Posterior cingulate gyrus (tissue), 11 donors: ENCODE results near the gene MBP.

ENCODE experiments used
- DNase-seq, 10 donors: peaks; one replicate each; pipeline versions ENCODE4 v3.0.0 to v3.0.0-alpha.2; 2020 to 2021; ENCODE audit warnings: mixed read lengths in 3 of 10
- intact Hi-C: fragments of 100-400 bp; cut with DNase I; formaldehyde crosslinking; loops from one replicate; pipeline ENCODE4 v1.15.1; 2023

Gene MBP

DNA sequence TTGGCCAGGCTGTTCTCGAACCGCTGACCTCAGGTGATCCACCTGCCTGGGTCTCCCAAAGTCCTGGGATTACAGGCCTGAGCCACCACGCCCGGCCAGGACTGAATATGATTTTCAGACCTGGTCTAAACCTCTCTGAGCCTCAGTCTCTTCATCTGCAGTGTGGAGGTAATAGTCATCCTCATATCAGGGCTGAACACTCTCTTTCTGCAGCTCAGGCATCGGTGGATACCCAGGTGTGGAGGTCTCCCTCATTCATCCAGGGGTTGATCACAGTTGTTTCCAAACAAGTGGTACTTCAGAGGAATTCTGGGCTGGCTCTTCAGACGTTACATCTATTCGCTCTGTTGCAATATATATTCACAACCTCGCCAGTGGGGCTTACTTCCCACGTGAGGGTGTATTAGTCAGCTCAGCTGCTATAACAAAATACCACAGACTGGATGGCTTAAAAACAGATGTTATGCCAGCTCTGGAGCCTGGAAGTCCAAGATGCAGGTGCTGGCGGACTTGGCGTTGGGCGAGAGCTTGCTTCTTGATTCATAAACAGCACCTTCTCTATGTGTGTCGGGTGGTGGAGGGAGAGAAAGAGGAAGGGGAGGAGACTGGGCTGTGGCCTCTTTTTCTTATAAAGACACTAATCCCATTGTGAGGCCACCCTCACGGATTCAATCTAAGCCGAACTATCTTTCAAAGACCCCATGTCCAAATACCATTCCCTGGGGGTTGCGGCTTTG, 2.9 kb upstream of the MBP start:
- DNase-seq = no peak
- intact Hi-C loops = no loop called here

DNA sequence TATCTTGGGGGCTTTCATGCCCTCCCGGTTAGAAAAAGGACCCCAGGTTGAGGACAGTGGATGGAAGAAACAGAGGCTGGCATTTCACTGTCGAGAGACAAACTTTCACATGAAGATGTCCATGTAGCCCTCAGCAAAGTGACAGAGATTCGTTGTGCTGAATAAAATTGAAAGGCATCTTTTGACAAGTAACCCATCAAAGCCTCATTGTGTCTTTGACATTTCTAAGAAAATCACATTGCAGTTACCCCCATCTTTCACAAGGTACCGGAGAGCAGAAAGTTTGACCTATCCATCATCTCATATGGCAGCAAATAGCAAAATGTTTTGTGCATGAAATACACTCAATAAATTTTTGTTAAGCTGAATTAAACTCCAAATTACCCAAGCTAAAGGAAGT, 2.0 kb upstream of the MBP start:
- no peak for DNase-seq
- intact Hi-C loops = no loop called here

DNA sequence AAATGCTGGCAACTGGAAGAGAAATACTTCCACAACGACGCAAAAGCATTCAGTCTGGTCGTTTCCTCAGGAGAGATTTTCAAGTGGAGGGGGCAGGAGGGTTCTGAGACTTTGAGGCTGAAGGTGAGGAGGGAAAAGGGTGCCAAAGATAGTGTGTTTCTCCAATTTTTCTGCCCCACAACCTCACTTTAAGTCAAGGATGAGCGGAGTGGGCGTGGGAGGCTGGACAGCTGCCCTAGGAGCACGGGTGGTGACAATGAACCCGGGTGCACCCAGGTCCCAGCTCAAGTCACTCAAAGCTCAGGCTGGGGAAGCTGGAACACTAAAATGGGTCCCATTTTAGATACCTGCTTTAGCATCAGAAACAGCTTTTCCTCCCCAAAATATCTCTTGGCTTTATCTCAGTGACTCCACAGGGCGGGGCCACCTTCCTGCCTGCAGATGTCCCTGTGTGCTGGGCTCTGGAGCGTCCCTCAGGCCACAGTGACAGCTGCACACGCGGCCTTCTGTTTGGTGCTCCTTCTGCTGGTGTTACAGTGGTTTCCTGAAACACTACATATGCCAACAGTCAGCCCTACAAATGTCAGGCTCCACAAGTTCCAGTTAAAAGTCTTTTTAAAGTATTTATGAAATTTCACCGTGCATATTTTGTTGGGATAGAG, 1.4 kb upstream of the MBP start:
- DNase-seq = peak in 7 of 10 donors; percentile 40 to 94 (median 53)
- intact Hi-C loops = no loop called here

DNA sequence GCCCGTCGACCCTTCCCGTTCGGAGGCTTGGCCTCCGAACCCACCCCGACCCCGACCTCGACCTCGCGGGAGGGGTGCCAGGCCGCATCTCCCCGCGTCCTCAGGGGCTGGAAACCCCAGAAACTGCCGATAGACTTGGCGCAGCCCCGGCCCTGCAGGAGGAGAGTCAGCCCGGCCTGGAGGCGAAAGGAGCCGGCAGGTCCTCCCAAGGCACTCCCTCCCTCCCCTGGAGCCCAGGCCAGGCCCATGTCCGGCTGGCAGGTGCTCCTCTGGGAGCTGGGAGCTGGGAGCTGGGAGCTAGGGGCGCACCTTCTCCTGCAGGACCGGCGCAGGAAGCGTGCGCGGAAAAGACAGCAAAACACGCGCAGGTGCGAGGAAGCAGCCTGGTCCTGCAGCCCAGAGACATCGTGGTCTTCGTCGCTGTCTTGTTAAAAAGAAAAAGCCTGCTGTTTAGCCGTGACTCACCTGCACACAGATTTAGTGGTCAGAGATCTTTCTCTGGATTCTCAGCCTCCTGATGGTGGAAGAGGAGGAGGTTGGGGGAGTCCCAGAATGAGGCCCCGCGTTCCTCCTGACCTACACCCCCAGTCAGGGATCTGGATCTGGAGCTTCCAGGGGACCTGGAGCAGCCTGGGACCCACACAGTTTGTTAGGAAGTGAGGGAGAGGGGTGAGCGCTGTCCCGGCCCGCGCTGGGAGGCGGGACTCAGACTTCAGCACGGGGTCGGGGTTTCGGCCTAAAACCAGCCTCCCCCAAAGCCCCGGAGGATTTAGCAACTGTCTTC, 660 bp upstream of the MBP start:
- intact Hi-C loops = no loop called here

DNA sequence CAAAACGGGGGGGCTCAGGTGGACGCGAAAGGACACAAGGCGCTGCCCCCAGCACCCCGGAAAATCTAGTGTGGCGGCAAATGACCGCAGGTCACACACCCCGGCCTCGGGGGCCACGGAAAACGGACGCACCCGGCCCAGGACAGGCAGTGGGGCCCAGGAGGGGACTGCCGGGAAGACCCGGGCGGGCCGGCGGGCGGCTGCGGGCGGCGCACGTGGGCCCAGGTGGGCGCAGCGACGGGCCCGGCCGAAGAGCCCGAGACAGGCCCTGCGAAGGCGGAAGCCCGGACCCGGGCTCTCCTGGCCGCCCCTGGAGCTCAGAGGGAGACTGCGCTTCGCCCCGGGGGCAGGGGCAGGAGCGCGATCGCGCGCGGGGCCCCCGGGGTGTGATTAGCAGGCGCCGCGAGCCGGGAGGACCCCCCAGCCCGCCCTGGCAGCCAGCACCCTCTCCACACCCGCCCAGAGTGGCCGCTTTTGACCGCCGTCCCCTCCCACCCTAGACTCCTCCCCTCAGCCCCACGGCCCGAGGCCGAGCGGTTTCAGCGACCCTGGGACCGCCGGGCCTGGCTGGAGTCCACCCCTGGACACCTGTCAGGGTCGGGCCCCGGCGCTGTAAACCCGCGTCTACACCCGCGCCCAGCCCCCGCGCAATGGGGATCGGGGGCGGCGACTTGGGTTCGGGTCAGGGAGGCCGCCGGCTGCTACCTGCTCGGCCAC, 773 bp downstream of the MBP start:
- peak in 4 of 10 donors; percentile 30 to 79 (median 60) for DNase-seq
- intact Hi-C loops = no loop called here

More for the DNA sequence above, 660 bp upstream of the MBP start:
- DNase-seq = peak in 2 of 10 donors; percentile 66 to 82

DNA sequence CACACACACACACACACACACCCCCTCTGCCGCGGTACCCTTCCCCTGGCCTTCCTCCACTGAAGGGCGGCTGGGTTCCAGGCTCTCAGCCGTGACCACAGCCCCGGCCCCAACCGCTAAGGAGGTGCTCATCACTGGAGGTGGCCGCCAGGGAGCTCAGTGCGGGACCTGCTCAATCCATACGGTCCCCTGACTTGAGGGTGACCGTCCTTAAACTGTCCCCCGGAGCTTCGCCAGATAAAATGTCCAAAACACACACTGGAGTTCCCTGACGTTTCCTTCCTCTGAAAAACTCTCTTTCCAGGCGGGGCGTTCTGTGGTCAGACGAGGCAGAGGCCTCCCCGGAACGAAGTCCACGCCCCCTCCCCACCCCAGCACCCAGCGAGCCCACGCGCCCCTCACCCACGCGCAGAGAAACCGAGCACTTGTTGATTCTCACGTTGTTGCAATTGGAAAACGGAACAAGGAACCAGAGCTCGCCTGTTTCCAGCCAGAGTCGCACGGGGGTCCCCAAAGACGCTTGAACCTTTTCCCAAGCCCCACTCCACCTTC, 1.4 kb downstream of the MBP start:
- DNase-seq = peak in 1 of 10 donors; percentile 66
- intact Hi-C loops = no loop called here

DNA sequence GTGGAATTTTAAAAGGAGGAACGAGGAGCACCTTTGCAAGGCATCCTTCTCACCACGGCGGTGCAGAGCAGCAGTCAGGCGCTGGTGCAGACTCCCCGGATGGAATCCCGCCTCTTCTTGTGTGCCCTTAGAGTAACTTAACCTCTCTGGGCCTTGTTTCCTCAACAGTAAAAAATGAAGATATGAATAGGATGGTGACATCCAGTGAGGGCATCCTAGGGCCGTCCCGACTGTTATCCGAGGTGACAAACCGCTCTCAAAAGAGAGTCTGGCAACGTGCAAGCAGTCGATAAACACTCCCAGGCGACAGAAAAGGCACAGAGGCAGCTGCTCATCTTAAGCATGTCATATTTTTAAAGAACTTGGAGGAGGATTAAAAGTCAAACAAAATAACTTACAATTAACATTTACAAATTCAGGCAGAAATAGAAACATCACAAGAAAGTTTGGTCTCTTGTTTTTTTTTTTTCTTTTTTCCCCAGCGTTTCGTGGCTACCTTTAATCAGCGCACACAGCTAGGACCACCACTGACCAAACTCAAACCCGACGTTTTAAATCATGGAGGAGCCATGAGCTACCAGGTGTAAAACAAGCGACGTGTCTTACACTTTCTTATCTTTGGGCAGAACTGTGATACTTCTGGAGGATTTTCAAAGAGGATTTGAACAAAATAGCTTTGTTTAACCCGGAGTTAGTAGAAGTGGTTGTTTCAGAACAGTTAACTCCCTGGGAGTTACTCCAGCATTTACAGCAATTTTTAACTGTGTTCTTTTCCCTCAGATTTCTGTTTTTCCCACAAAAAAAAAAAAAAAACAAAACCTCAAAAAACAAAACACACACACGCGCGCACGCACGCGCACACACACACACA, 2.1 kb downstream of the MBP start:
- DNase-seq = peak in 1 of 10 donors; percentile 26
- intact Hi-C loops = no loop called here

DNA sequence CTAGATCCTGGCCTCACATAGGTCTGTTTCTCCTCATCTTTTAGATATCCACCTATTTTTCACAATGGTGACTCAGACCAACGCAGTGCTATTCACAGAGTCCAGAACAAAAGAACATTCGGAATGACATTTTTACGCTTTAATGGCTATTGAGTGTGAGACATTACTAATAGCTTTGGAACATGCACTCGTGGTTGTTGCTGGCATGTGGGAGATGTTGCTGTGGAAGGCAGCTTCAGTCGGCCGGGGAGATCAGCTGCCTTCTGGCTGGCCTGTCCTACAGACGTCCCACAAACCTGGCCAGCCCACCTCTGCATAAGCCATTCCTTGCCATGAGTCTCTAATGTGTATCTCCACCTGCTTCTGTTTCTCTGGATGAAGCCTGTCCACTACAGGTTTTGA, 3.4 kb downstream of the MBP start:
- intact Hi-C loops = no loop called here

DNA sequence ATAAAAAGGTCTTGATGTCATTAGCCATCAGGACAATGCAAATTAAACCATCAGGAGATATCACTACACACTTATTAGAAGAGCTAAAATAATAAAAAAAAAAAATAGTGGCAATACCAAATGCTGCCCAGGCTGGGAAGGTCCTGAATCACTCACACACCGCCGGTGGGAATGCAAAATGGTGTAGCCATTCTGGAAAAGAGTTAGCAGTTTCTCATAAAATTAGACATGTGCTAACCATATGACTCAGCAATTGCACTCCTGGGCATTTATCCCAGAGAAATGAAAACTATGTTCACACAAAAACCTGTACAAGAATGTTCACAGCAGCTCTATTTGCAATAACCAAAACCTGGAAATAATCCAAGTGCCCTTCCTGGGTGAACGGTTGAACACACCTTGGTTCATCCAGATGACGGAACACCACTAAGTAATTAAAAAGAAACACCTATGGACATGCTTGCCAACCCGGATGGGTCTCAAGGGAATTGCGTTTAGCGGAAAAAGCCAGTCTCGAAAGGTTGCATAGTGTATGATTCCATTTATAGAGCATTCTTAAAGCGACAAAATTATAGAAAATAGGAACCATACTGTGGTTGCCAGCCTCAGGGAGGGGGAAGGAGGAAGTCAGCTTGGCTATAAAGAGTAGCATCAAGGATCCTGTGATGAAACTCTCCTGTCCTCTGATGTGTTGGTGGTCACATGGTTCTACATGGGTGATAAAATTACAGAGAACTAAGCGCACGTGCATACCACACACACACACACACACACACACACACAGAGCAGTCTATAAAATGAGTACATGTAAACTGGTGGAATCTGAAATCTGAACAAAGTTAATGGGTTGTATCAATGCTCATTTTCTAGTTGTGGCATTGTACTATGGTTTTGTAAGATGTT, 4.6 kb downstream of the MBP start:
- intact Hi-C loops = no loop called here
- peak in 1 of 10 donors; percentile 68 for DNase-seq

More for the DNA sequence above, 3.4 kb downstream of the MBP start:
- DNase-seq = peak in 1 of 10 donors; percentile 7

DNA sequence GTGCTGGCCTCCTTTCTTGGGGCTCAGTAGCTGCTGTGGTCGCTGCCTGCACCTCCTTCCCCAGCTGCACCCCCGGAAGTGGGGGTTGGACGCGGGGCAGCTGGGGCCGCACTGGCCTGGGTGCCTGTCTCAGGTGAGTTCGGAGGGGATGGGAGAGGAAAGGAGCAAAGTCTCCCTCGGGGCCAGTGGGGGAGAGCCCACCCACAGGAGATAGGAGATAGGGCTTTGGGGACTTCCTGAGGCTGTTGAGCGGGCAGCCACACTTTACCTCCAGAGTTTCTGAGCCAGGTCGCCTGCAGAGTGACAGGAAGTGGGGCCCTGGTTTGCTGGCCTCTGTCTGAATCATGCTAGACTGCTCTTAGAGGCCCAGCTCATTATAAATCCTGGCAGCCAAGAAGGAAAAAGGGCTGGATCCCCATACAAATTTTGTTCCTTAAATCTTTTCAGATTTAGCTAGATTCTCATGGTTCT, 8.1 kb downstream of the MBP start:
- intact Hi-C loops = no loop called here
- DNase-seq = peak in 2 of 10 donors; percentile 9 to 50

DNA sequence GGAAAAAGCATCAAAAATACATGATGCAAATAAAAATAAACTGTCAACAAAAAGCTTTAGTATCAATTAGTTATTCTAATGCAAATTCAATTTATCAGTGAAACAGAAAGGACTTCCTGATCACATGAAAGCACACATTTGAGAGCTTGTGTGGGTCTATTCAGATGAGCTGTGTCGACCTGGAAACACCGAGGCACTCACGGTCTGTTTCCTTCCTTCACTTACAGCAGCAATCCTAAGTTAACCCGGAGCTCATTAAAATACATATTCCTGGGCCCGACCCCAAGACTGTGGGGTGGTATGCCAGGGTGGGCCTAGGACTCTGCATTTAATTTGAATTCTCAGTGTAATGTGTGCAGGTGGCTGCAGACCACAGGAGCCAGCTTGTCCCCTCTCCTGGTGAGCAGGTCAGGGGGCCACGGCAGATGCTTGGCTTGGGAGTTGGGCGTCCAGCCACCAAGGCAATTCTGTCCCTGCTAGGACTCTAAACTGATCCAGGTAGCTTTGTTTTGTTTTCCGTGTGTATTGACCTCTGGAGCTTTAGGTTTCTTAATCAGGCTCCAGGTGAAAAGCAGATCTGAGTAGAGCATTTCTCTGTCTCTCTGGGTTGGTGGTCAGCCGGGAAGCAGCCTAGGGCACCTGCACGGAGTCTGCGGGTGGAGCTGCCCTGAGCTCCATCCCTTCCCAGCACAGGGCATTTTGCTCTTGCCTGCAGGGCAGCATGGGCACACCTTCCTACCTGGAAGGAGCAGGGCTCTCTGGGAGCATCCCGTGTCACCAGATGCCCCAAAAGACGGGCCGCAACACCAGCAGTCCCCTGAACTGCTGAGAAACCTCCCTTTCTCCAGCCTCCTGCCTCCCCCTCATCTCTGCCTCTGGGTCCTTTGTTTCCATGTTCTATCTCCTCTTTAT, 9.0 kb downstream of the MBP start:
- intact Hi-C loops = no loop called here
- peak in 2 of 10 donors; percentile 0 to 48 for DNase-seq

DNA sequence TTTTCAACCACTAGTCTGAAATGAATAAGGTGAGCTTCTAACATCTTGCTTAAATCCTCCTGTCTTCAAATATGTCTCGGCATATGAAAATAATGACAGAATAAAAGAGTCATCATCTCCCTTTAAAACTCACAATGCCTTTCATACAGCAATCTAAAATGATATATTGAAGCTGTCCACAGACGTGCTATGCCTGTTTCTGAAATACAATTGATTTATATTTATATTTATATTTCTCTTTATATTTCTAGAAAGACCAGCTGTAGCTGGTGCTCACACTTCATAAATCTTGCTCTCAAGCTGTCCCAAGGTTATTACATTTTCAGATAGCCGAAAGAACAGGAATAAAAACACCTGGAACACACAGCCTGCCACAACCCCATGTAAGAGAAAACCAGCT, 11.1 kb downstream of the MBP start:
- no peak for DNase-seq
- intact Hi-C loops = no loop called here

DNA sequence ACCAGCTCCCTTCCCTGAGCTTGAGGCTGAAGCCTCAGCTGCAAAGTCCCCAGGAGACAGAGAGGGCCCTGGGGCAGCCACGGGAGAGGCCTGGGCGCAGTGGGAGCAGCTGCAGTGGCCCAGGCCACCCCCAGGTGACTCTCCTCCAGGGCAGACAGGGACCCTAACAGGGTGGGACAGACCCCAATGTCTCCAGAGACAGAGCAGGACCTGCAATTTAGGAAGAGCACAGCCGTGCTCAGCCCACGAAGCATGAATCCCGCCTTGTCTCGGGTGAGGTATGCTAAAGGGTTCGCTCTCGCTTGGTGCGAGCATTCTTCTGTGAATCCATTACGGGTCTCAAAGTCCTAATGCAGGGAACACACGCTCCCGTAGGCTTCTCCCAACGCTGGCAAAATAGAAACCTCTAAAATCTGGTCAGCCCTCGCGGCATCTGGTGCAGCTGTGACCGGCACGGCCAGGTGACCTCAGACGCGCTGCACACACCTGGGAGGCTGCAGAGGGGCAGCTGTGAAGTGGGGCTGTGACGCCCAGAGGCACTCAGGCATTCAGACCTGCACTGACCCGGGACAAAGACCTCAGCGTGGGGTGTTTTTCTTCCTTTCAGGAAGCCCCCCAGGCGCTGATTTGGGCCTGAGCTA, 12.6 kb downstream of the MBP start:
- peak in 3 of 10 donors; percentile 7 to 58 (median 36) for DNase-seq
- intact Hi-C loops = no loop called here

DNA sequence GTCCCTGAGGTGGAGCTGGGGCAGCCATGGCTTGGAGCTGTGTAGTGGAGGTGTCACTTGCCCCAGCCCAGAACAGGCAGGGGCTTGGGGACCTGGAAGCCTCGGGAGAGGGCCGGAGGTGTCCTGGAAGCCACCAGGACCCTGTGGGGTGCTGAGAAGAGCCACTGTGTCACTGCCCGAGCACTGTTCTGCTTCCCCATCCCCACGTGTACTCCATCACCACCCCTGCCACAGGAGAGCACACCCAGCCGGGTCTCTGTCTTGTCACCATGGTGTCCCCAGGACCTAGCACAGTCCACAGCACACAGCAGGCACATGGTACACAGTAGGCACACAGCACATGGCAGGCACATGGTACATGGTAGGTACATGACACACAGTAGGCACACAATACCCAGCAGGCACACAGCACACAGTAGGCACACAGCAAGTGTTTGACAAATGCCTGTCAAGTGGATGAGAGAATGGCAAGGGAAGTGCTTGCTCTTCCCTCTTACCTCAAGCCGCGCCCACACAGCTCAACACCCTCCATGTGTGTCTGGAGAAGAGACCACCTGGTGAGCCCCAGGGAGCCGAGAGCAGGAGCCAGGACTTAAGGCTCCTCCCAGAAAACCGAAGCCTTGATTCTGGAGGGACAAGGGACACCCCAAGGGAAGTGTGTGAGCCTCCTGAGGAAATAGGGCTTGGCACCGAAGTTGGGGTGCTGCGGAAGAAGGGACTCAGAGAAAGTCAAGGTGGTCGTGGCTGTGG, 13.3 kb downstream of the MBP start:
- intact Hi-C loops = no loop called here
- DNase-seq = peak in 3 of 10 donors; percentile 7 to 71 (median 59)

DNA sequence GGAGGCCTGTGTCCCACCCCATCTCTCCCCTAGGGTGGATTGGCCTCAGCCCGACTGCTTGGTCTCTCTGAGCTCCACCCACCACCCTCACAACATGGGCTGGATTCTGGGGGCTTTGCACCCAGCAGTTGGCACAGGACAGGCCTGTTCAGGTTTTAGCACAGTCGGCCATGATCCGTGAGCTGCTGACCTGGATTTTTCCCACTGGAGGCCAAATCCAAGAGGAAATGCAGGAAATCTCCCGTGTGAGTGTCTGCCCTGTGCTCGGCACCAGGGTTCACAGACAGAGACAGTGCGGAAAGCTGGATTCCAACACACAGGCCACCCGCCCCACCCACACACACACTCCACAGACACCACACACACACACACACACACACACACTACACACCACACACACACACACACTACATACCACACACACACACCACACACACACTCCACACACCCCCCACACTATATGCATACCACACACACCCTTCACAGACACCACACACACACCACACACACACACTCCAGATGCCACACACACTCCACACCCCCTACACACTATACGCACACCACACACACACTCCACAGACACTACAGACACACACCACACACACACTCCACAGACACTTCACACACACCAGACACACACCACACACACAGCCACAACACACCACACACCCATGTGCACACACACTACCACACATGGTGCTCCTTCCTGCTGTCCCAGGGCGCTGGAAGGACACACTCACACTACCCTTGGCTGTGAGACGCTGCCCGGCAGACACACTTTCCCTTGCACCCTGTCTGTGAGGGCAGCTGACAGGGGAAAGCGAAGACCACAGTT, 14.1 kb downstream of the MBP start:
- peak in 2 of 10 donors; percentile 21 to 55 for DNase-seq
- intact Hi-C loops = no loop called here
